GM18870 (cell line): Measurements from ENCODE around the gene TFR2.

Experiments
- ATAC-seq: cut with Tn5 transposase; IDR thresholded peaks from one replicate; pipeline ENCODE4 v1.9.1; 2021; ENCODE audit warnings: moderate library complexity; ENCODE audit not compliant: unreplicated experiment

Gene TFR2

DNA sequence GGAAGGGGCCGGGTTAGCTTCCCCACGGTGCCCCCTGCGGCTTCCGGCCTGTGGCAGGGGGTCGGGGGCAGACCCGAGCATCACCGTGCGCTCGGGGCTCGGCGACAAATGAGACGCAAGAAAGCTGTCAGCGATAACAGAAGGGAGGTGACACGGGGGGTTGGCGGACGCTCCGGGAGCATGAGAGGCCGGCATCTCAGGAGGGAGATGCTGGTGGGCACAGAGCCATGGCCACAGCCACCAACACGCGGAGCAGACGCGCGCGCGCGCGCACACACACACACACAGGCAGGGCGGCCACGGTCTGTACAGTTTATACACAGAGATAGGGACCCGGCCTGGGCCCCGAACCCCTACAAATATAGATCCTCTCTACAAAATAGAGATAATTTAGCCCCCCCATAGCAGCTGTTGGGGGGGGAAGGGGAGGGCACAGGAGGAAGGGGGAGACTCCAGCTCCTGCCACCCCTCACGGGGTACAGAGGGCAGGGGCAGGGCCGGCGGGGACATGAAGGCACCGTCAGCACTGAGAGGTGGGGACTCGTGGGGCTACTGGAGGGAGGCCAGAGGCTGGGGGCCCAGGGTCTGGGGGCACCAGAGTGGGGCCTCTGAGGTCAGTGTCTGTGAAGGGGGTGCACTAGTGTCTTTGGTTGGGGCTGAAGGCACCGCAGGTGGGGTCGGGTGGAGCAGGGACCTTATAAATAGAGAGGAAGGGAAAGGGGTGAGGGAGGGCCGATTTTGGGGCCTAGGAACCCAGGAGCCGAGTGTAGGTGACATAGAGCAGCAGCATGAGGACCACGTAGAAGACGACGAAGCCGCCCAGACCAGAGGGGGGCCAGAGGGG, 66.8 kb downstream of the TFR2 start:
- ATAC-seq = no peak

DNA sequence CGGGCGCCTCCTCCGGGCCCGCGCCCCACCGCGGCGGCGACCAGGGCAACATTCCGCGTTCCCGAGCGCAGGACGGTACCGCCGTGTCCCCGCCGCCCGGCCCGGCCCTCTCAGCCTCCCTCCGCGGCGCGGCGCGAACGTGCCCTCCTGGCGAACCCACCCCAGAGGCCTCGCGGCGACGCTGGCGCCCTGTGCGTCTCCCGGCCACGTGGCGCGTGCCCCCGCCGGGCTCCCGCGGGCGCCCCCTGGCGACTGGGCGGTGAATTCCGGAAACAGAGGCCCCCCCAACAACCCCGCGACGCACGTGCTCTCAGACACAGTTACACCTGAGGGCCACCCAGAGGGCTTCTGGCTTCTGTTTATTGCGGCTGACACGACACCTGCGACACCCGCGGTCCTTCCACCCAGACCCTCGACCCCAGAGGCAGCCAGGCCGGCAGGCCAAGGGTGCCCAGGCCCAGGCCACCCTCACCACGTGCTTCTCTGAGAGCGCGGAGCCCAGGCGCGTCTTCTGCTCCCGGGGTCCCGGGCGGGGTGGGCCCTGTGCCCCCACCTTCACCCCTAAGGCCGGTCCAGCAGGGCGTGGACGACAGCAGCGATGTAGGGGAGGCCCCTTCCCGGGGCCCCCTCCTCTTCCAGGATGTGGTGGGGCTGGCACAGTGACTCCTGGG, 67.5 kb downstream of the TFR2 start, which contains the start of gene SAP25:
Gene SAP25, minus strand, starts transcription at position 210 of the 671 bp plus-strand sequence. Its CDS starts 158 bp downstream, at position 52.
- no peak for ATAC-seq

DNA sequence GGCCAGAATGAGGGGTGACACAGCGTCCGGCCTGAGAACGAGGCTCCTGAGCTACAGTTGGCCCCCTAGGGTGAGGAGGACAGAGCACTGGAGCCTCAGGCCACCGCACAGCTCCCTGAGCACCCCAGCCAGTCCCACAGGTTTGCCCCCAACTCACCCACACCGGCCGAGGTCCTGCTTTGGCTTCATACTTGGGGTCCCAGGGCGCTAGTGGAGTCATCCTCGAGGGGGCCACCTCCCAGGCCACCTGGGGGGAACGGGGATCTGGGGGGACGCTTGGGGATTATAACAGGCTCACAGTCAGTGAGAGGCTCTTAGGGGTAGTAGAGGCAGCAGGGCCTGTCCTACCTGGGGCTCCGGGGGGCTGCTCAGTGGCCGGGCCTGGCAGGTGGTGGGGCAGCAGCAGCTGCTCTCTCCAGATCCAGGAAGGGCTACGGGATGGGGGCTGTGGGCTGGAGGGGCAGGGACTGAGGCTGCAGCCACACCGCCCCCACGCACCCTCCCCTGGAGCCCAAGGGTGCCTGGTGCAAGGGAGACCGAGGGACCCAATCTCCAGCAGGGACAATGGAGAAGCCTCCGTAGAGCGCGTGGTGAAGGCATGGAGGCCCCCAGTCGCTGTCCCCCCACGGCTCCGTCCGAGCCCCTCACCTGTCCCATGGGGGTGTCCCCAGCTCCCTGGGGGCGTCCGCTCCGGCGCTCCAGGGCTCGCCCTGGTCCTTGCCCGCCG, 68.2 kb downstream of the TFR2 start:
- no peak for ATAC-seq

DNA sequence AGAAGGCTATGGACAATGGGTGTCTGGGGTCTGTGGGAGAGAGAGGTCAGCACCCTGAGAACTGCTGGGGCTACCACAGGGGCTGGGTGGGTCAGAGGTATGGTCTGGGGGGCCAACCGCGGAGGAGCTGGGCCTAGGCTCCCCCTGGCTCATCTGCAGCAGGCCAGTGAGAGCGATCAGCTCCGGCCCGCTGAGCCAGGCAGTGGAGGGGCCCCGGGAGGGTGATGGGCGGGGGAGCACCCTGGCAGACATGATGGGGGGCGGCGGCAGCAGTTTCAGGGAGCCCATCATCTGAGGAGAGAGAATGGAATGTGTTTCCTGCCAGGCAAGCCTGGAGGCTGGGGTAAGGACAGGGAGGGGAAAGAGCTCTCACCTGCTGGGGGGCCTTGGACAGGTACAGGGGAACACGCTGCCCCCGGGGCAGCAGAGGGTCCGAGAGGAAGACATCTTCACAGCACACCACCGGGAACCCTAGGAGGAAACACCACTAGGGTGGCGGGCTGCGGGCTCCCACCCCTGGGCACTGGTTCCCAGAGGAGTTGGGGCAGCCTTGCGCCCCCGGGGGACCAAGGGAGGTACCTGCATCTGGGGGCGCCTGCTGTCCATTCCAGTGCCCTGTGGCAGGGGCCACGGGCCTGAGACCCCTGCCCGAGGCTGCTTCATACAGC, 68.9 kb downstream of the TFR2 start:
- ATAC-seq = no peak

DNA sequence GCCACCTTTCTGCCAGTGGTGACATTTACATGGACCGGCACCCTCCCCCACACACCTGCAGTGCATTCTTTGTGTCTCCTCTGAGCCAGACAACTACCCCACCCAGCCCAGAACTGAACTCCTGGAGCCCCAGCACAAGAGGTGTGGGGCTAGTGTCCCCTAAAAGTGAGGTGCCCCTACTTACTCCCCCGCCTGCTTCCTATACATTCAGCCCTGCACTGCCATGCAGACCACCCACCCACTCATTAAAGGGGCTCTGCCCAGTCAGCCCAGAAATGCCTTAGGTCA, 69.6 kb downstream of the TFR2 start:
- ATAC-seq = no peak

DNA sequence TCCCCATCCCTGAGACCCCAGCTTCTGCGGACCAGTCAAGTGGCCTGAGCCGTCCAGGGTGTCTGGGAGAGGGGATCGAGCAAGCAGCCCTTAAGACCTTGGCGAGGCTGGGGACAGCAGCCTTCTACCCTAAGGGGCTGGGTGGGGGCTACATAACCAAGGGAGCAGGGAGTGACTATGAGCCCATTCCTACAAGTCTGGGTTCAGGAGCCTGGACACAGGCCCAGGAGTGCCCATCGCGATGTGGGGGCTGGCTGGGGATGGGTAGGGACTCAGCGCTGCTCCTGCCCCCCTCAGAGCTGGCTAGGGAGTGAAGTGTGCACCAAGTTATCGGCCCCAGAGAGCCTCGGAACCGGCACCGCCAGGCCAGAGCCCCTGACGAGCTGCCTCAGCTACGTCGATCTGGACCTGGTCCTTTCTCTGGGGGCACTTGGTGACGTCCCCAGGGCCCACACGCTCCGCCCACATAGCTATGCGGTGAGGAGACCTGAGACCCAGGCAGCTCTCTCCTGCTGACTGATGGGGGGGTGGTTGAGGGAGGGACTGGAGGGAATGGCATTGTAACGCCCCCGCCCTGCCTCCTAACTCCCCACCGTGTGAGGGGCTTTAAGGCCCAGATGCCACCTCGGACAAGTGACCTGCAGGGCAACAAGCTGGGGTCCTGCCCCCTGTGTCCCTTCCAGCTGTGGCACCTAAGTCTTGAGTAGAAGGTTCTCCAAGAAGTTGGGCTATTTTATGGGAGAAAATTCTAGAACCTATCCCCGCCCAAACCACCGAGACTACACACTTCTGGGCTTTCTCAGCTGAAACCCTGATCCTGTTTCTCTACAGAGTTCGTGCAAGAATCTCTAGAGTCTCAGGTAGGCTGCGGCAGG, 70.2 kb downstream of the TFR2 start:
- no peak for ATAC-seq
